HT-29 (cell line): Measurements from ENCODE around the gene CES3. TPM values are rescaled to one million over a fixed set of nuclear protein-coding genes. Genes with fewer than 3 reads are reported as not detected.
"Not testable (repeated sequence)": the region's sequence is repeated elsewhere in the genome, so short reads cannot be mapped to it uniquely, and the experiment has no call there.

ENCODE experiments used
- DNase-seq: peaks from one replicate; pipeline ENCODE4 v3.0.0-alpha.2; 2015; ENCODE audit warnings: low spot score
- total RNA-seq: library from RNA; depleted of rRNA; stranded (reverse); fragments of >200 nt; shearing (Covaris generic); gene quantifications from 2 replicates; pipeline ENCODE4 v1.2.3, GENCODE V29; 2014

The CES3 gene
- total RNA-seq, 1 experiment from 2014 or later = 1.3 TPM

DNA sequence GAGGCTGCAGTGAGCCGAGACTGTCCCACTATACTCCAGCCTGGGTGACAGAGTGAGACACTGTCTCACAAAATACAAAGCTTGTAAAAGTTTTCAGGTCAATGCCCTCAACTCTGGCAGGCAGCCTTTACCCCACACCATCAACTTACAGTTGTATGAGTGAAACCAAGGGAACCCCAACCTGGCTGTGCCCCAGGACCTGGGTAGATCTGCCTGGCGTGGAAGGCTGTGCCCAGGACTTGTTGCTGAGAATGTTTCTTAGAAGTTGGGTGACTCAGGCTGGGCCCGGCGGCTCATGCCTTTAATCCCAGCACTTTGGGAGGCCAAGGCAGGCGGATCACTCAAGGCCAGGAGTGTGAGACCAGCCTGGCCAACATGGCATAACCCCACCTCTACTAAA, 7.8 kb downstream of the CES3 start:
- no peak for DNase-seq

- no peak for DNase-seq
Measured at GRCh38 chr16:66970775-66971720, 10.0 kb downstream of the CES3 start.

DNA sequence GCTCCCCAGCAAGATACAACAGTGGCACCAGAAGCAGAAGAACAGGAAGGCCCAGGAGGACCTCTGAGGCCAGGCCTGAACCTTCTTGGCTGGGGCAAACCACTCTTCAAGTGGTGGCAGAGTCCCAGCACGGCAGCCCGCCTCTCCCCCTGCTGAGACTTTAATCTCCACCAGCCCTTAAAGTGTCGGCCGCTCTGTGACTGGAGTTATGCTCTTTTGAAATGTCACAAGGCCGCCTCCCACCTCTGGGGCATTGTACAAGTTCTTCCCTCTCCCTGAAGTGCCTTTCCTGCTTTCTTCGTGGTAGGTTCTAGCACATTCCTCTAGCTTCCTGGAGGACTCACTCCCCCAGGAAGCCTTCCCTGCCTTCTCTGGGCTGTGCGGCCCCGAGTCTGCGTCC, 11.9 kb downstream of the CES3 start:
- DNase-seq = no peak

GRCh38 chr16:66973716-66974115, 12.7 kb downstream of the CES3 start:
- no peak for DNase-seq

DNA sequence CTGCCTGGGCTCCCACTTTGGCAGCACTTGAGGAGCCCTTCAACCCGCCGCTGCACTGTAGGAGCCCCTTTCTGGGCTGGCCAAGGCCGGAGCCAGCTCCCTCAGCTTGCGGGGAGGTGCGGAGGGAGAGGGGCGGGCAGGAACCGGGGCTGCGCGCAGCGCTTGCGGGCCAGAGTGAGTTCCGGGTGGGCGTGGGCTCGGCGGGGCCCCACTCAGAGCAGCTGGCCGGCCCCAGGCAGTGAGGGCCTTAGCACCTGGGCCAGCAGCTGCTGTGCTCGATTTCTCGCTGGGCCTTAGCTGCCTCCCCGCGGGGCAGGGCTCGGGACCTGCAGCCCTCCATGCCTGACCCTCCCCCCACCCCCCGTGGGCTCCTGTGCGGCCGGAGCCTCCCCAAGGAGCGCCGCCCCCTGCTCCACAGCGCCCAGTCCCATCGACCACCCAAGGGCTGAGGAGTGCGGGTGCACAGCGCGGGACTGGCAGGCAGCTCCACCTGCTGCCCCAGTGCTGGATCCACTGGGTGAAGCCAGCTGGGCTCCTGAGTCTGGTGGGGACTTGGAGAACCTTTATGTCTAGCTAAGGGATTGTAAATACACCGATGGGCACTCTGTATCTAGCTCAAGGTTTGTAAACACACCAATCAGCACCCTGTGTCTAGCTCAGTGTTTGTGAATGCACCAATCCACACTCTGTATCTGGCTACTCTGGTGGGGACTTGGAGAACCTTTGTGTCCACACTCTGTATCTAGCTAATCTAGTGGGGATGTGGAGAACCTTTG, 13.3 kb downstream of the CES3 start:
- not testable (repeated sequence) for DNase-seq

- not testable (repeated sequence) for DNase-seq
Measured at GRCh38 chr16:66974932-66975246, 13.8 kb downstream of the CES3 start.

GRCh38 chr16:66975302-66975893, 14.3 kb downstream of the CES3 start:
- no peak for DNase-seq

DNA sequence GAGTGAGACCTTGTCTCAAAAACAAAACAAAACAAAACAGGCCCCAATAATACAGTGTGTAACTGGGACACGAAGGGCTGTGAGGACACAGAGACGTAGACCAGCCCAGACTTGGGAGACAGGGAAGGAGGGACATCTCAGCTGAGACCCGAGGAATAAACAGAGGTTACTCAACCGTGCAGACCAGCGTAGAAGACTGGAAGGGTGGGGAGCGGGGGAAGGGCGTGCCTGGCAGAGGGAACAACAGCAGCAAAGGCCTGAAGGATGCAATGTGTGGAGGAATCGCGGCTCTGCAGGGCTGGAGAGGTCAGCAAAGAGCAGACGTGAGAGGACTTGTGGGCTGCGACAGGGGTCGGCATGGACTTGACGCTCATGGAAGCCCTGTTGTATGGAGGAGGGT, 15.7 kb downstream of the CES3 start:
- DNase-seq = no peak

DNA sequence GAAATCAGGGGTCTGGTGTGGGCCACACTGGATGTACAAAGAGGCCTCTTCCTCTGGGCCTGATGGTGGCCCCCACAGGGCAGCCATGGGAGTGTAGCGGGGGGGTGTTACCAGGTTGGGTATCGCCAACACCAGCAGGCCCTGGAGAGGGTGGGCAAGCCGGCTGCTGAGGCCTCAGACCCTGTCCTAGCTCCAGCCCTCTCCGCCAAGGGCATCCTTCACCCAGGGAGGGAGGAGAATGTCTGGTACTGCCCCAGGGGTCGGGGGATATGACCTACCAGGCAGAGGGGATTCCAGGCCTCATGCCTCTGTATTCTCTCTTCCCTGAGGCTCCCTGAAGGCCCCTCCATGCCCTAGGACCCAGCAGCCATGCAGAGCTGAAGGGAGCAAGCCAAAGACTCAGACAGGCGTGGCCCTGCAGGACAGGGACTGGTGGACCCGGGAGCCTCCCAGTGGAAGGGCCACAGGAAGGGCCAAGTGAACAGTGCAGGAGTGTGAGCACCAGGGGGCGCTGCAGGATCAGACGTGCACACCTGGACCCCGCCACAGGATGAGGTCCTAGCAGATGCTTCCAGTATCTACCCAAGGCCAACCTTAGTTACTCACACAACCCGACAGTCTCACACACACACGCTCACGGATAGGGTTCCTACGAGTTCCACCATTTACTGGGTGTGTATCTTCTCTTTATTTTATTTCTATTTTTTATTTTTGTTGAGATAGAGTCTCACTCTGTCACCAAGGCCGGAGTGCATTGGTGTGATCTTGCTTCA, 16.5 kb downstream of the CES3 start:
- peak; percentile 91 for DNase-seq

- no peak for DNase-seq
Measured at GRCh38 chr16:66979011-66979717, 18.1 kb downstream of the CES3 start.

DNA sequence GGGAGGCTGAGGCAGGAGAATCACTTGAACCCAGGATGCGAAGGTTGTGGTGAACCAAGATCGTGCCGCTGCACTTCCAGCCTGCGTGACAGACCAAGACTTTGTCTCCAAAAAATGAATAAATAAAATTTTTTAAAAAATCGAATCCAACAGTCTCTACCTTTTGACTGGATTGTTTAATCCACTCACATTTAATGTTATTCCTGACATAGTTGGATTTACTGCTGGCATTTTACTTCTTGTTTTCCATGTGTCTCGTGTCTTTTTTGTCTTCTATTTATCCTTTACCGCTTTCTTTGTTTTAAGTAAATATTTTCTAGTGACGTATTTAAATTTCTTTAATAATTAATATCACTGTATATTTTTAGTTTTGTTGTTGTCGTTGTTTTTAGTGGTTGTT, 22.0 kb downstream of the CES3 start:
- no peak for DNase-seq

- DNase-seq = no peak
Measured at GRCh38 chr16:66984892-66985311, 23.8 kb downstream of the CES3 start.

DNA sequence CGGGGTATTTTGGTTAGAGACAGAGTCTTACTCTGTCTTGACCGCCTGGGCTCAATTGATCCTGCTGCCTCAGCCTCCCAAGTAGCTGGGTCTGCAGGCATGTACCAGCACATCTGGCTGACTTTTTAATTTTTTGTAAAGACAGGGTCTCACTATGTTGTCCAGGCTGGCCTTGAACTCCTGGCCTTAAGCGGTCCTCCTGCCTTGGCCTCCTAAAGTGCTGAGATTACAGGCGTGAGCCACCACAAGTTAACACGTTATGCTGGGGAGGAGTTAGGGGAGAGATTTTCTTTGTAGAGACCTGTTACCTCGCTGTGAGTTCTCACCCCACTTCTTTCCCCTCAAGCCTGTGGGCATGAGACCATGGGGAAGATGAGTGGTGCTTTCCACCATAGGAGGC, 25.5 kb downstream of the CES3 start:
- no peak for DNase-seq

- no peak for DNase-seq
Measured at GRCh38 chr16:66988197-66988788, 27.2 kb downstream of the CES3 start, which contains the start of gene CES4A. TSS of gene CES4A (plus strand) at chr16:66988589. CDS start at chr16:66988773, 184 bp downstream.

DNA sequence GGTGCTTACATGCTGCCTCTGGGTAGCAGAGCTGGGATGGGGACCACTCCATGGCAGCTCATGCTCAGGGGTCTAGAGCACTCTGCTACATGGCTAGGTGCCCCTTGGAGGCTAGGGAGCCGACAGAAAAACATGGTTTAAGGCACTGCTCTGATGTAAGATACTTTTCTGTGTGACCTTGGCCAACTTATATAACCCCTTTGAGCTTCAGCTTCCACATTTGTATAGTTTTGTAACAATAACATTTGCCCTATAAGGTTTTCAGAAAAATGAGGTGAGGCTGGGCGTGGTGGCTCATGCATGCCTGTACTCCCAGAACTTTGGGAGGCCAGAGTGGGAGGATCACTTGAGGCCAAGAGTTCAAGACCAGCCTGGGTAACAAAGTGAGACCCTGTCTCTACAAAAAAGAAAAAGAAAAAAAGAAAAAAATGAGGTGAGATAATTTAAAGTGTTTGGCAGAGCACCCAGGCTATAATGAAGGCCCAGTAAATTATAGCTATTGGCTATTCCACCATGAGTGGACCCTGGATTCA, 30.5 kb downstream of the CES3 start:
- no peak for DNase-seq

DNA sequence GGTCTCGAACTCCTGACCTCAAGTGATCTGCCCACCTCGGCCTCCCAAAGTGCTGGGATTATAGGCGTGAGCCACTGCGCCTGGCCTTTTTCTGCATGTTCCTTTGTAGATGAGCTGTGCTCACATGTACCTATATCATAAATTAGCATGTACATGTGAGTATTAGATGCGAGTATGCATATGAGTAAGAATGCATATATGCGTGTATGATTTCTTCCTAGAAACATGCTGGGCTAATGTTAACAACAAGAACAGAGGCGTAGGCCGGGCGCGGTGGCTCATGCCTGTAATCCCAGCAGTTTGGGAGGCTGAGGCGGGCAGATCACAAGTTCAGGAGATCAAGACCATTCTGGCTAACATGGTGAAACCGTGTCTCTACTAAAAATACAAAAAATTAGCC, 32.5 kb downstream of the CES3 start:
- not testable (repeated sequence) for DNase-seq

DNA sequence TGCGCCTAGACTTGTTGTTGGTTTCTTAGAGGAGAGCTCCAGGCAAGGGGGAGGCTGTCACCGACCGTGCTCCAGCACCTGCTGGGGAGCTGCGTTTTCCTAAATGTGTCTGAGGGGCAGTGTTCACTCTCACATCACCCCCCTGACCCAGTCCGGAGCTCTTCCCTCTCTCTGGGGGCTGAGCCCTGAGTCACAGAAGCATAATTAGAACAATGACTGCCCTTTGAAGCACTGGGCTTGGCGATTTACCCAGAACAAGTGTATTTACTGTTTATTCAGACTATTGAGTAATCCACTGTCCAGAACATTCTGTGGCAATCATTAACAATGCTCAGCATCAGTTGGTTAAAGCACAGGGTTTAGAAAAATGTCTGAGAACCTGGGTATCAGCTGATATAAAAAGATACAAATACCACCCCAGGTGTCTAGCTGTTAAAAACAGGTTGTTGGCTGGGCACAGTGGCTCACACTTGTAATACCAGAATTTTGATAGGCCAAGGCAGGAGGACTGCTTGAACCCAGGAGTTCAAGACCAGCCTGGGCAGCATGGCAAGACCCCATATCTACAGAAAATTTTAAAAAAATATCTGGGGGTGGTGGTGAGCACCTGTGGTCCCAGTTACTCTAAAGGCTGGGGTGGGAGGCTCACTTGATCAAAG, 35.4 kb downstream of the CES3 start:
- no peak for DNase-seq

DNA sequence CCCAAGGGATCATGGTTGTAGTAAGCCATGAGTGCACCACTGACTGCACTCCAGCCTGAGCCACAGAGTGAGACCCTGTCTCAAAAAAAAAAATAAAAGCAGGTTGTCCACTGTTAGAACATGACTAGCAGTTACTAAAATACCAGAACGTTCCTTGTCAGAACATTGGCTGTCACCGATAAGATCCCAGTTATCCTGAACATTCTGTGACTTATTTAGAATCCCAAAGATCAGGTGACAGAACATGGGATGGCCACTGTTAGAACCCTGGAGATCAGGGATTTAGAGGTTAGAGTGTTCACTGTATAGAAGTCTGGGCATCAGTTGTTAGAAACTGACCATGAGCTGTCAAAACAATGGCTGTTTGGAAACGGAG, 35.9 kb downstream of the CES3 start:
- no peak for DNase-seq
